CD4-positive, alpha-beta T cell treated with Interferon gamma for 1 hour (primary cell): Measurements from ENCODE around the gene ZNF154.

Source experiments
- DNase-seq: peaks from one replicate; pipeline ENCODE4 v3.0.0-alpha.2; 2020

The ZNF154 gene

GRCh38 chr19:57672466-57672865 is 36.5 kb downstream of the ZNF154 start:
- DNase-seq: no peak

GRCh38 chr19:57671124-57671895 is 37.7 kb downstream of the ZNF154 start:
- DNase-seq: no peak

GRCh38 chr19:57668635-57669034 is 40.4 kb downstream of the ZNF154 start, which contains the start of gene ZSCAN4:
TSS of gene ZSCAN4 (plus strand) at chr19:57668935. CDS start at chr19:57676146, 7,211 bp downstream.
- DNase-seq: no peak

- no peak for DNase-seq
Measured at GRCh38 chr19:57667228-57667627, 41.8 kb downstream of the ZNF154 start.

- DNase-seq: no peak
Measured at GRCh38 chr19:57665261-57665806, 43.7 kb downstream of the ZNF154 start.

DNA sequence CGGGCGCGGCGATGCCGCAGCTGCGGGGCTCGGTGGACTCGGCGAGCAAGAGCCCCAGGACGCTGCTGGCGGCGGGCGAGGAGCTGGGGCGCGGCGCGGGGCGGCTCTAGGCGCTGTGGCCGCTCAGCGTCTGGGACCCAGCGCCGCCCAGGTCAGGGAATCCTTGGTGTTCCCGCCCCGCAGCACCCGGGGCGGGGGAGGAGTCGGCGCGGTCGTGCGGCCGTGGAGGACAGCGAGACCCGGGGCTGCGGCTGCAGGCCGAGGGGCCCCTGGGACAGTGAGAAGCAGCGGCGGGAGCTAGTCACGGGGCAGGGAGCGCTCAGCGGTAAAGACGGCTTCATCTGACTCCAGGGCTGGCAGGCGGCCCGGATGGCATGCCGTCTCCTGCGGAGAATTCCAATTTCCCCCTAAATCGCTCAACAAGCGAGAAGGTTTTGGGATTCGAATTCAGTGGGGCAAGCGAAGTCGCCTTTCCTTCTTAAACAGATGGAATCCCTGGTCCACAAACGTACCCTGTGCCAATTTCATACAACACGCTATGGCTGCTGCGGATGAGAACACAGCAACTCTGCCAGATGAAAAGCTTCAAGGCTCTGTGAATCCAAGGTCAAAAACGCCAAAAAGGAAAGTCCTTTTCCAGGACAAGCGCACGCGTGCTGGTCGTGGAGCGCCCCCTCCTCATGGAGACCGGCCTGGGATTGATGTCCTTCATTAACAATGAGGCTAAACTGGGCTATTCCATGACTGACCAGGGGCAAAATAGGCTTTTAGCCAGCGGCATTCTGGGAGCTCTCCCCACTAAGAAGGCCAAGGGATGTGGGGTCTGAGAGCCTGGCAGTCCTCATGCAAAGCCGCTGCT is 44.5 kb downstream of the ZNF154 start:
- no peak for DNase-seq

- no peak for DNase-seq
Measured at GRCh38 chr19:57656346-57656745, 52.7 kb downstream of the ZNF154 start.

- DNase-seq: no peak
Measured at GRCh38 chr19:57655443-57655842, 53.6 kb downstream of the ZNF154 start.

GRCh38 chr19:57653689-57654088 is 55.3 kb downstream of the ZNF154 start:
- DNase-seq: no peak

GRCh38 chr19:57651654-57651996 is 57.4 kb downstream of the ZNF154 start:
- no peak for DNase-seq

DNA sequence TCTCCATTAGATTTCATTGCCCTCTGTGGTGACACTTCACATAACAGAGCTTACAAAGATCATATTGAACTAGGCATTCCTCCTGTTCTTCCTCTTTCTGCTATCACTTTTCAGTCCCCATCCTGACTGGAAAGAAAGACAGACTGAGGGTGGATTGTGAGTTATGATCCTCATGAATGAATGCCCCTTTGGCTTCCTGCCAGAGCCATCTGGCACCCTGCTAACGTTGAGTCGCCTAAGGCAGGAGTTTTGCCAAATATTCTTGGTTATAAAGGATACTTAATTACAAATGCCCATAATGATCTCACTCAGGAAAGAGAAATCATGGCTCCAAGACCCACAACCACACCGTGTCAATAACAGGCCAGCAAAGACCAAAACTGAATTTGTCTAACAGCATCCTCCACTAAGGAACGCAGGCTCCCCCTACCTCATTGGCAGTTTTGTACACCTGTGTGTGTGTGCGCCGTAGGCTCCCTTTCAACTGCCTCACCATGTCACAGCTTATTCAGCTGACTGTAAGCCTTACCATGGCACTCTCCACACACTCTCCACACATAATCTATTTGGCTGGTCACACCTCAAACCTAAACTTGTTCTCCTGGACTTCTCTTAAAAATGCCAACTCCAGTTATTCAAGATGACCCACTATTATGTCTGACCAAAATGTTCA is 60.5 kb downstream of the ZNF154 start:
- no peak for DNase-seq
